Activated CD8-positive, alpha-beta memory T cell treated with anti-CD3 and anti-CD28 coated beads, Interleukin-2, amount 10 ng/mL, durations not matched to agents 7 days and 5 days (primary cell): ENCODE data around the gene STOM. TPM values are rescaled to one million over a fixed set of nuclear protein-coding genes. Genes with fewer than 3 reads are reported as not detected.
A peak's percentile ranks its signal among the peaks of the same experiment; 100 is the strongest.

Experiments used
- ATAC-seq: fragments of 150-1000 bp; cut with Tn5 transposase; one replicate; pipeline ENCODE4 v1.10.0; 2021; ENCODE audit warnings: moderate library complexity
- CTCF ChIA-PET: fragments of 350-600 bp; sonication (Branson Sonifier 250); formaldehyde crosslinking; loops from one replicate; lab custom pipeline; 2021; ENCODE audit warnings: antibody characterized with exemption; lab: Charles Lee
- DNase-seq: peaks from one replicate; pipeline ENCODE4 v3.0.0-alpha.2; 2020
- H3K27ac Mint-ChIP-seq: one replicate; pipeline ENCODE4 v1.8.0; 2021; ENCODE audit warnings: mild to moderate bottlenecking, mixed read lengths
- H3K27me3 Mint-ChIP-seq: one replicate; pipeline ENCODE4 v1.8.0; 2021; ENCODE audit warnings: mixed read lengths
- H3K36me3 Mint-ChIP-seq: one replicate; pipeline ENCODE4 v1.8.0; 2021; ENCODE audit warnings: mild to moderate bottlenecking, mixed read lengths
- H3K4me1 Mint-ChIP-seq: one replicate; pipeline ENCODE4 v1.8.0; 2021; ENCODE audit warnings: mixed read lengths
- H3K4me3 Mint-ChIP-seq: one replicate; pipeline ENCODE4 v1.8.0; 2021; ENCODE audit warnings: mild to moderate bottlenecking, moderate library complexity, mixed read lengths
- H3K9me3 Mint-ChIP-seq: one replicate; pipeline ENCODE4 v1.8.0; 2022; ENCODE audit warnings: low read depth, mixed read lengths
- total RNA-seq, 2 experiments: library from RNA; stranded (reverse); gene quantifications; one replicate each; pipeline ENCODE4 v1.2.3, GENCODE V29; 2021

The STOM gene
- total RNA-seq, 2 experiments from 2014 or later, result 93.1 to 131 TPM

DNA sequence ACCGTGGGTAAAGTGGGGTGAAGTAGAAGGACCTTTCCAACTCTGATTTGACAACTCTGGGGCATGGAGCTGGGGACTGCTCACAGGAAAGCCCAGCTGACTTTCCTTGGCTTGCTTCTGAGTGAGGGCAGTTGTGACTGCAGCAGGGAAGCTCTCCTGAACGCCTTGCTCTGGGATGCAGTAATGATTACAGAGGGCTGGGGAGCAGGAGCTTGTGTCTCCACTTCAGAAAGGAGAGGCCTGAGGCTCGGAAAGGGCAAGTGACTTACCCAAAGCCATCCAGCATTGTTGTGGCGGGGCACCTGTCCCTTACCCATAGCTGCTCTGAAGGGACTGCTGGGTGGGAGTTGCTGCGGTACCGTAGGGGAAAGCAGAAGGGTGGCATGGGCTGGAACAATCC, 60.9 kb downstream of the STOM start:
- DNase-seq, result no peak

DNA sequence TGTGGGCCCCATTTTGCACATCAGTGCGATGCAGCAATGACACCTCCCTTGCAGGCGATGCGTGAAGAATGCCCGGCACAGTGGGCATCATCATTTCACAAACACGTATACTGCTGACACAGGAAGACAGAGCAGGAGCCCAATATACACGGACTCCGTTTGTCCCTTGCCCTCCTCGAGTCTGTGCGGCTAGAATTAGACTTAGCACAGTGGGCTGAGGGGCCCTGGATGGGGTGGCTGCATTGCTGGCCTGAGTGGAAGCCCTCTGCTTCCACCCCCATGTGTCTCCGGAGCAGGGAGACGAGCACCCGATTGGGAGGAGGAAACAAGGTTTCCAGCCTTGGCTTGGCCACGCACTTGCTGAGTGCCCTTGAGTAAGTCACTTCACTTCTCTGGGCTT, 61.3 kb downstream of the STOM start:
- CTCF ChIA-PET, result interaction anchor here (0.5 to 1.7 kb wide), 5 partner anchors 9 to 91 kb away, joined by 3 to 9 read pairs (median 4); no protein-coding TSS in a partner anchor
- Mint-ChIP-seq H3K36me3 (no peaks in the 10 kb centered on the region), H3K4me3 (no peak overlapping the region), H3K4me1 (no peaks in the 10 kb centered on the region), H3K27me3 (no peaks in the 10 kb centered on the region), H3K9me3 (no peaks in the 10 kb centered on the region), H3K27ac (no peak overlapping the region)
- ATAC-seq, result no peak
- DNase-seq, result no peak

More for the DNA sequence above, 60.9 kb downstream of the STOM start:
- H3K4me1 Mint-ChIP-seq, result no peaks in the 10 kb centered on the region
- no peaks in the 10 kb centered on the region for H3K9me3 Mint-ChIP-seq
- CTCF ChIA-PET, result interaction anchor here (0.5 to 1.7 kb wide), 4 partner anchors 9 to 90 kb away, joined by 3 to 9 read pairs (median 4); no protein-coding TSS in a partner anchor
- ATAC-seq, result no peak
- no peaks in the 10 kb centered on the region for H3K27me3 Mint-ChIP-seq
- no peak overlapping the region for H3K4me3 Mint-ChIP-seq
- no peak overlapping the region for H3K27ac Mint-ChIP-seq
- H3K36me3 Mint-ChIP-seq, result no peaks in the 10 kb centered on the region

DNA sequence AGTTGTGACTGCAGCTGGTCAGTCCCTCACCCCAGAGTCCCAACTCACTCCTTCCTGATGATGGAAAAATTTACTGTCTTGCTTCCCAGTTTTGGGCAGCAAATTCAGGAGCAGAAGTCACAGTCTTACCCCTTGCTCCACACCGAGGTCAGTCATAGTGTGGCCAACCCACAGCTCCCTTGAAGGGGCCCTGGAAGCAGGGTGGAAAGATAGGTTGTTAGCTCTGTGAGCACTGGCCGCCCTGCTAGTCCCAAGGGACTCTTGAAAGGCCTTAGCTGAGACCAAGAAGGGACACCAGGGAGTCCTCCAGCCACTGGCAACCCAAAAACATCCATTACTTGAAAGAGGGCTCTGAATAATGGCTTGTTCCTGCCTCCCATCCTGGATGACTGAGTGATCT, 62.1 kb downstream of the STOM start:
- CTCF ChIA-PET, result interaction anchor here (1.6 to 3.6 kb wide), 2 partner anchors 9 to 12 kb away, joined by 3 to 12 read pairs; no protein-coding TSS in a partner anchor
- no peak for ATAC-seq
- no peak for DNase-seq
- Mint-ChIP-seq H3K4me1 (no peaks in the 10 kb centered on the region), H3K27ac (no peak overlapping the region), H3K4me3 (no peak overlapping the region), H3K36me3 (no peaks in the 10 kb centered on the region), H3K9me3 (no peaks in the 10 kb centered on the region), H3K27me3 (no peaks in the 10 kb centered on the region)

DNA sequence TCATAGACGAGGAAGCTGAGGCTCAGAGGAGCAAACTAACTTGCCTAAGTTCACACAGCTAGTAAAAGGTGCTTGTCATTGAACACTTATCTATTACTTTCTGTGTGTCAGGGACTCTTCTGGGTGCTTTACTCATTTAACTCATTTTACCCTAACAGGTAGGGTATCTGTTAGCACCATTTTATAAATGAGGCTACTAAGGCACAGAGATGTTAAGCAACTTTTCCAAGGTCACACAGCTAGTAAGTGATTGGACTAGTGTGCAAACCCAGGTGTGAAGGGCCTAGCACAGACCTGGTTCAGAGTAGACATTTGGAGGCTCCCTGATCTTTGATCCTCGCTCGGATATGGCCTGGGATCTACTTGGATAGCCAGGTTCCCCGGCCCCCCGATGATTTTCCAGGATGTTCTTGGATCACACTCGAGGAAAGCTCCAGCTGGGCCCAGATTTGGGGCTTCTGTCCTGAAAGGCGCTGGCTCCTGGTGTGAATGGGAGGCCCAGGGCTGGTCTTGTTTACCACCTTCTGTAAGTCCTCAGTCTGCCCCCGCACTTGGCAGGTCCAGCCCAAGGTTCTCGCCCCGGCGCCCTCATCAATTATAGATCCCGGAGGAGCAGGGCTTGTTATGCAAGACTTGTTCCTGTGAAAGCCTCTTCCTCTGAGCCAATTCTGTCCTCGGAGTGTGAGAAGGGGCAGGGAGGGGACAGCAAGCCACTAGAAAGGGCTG, 64.6 kb downstream of the STOM start:
- CTCF ChIA-PET, result interaction anchor here (0.8 to 3.6 kb wide), 4 partner anchors 15 to 104 kb away, joined by 3 to 12 read pairs (median 4); partner anchors contain the start of gene RAB14
- ATAC-seq (no peak), DNase-seq (no peak)
- Mint-ChIP-seq H3K9me3 (no peaks in the 10 kb centered on the region), H3K4me1 (peaks cover under 1% of the 10 kb centered on the region), H3K27me3 (peaks cover 5% of the 10 kb centered on the region), H3K36me3 (no peaks in the 10 kb centered on the region), H3K27ac (no peak overlapping the region), H3K4me3 (no peak overlapping the region)

DNA sequence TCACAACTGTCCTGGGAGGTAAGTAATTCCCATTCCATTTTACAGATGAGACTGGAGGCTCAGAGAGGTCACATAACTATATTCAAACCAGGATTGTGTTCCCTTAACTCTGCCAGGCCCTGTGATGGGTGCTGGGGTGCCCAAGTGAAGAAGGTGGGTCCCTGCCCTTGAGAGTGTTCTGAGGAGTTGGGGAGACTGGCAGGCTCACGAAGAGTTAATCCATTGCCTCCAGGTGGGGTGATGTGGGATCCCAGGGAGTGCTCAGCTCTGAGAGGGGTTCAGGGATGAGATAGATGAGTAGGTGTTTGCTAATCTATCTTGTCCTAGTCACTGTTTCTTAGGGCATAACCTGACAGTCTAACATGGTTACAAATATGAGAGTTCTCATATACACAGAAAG, 65.3 kb downstream of the STOM start:
- H3K27ac Mint-ChIP-seq, result no peak overlapping the region
- H3K27me3 Mint-ChIP-seq, result peaks cover 11% of the 10 kb centered on the region
- CTCF ChIA-PET, result interaction anchor here (0.7 to 3.6 kb wide), 5 partner anchors 8 to 103 kb away, joined by 3 to 12 read pairs (median 3); partner anchors contain the start of gene RAB14
- no peak for DNase-seq
- no peaks in the 10 kb centered on the region for H3K36me3 Mint-ChIP-seq
- H3K4me1 Mint-ChIP-seq, result peaks cover 6% of the 10 kb centered on the region
- no peak overlapping the region for H3K4me3 Mint-ChIP-seq
- H3K9me3 Mint-ChIP-seq, result no peaks in the 10 kb centered on the region
- no peak for ATAC-seq

DNA sequence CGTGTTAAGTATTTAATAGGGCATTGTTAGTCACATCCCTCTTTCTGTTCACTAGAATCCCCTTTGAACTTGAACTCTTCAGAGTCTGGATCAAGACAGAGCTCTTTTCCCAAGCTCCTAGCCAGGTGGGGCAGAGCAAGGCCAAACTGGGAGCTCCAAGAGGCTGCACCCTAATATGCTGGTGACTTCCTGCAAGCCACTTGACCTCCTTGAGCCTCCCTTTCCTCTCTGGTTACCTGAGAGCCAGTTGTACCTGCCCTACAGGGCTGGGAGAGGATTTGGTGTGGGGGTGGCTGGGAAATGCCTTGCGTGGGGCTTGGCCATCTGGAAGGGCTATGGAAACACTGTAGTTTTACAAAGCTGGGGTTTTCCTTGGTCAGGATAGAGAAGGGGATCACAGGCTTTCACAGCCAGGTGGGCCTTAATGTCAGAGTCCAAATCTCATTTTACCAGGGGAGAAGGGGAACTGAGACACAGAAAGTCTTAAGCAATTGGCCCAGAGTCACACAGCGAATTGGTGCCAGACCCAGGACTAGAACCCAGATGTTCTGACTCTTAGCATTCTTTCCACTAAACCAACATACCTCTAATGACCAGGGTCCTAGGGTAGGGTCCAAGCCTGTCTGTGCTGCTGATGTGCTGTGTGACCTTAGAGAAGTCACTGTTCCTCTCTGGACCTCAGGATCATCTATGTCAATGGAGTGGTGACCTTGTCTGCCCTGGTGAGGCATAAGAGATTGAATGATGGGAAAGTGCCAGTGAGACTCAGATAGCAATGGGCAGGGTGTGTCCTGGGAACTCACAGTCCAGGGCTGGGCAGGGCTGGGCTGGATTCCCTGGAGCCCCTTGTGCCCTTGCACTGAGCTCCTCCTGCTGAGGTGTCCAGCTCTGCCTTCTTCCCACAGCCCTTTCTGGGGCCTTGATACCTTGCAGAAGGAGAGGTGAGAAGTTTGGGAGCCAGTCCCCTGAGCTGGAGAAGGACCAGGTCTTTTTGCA, 66.3 kb downstream of the STOM start:
- no peak for ATAC-seq
- peaks cover 17% of the 10 kb centered on the region for H3K27me3 Mint-ChIP-seq

DNA sequence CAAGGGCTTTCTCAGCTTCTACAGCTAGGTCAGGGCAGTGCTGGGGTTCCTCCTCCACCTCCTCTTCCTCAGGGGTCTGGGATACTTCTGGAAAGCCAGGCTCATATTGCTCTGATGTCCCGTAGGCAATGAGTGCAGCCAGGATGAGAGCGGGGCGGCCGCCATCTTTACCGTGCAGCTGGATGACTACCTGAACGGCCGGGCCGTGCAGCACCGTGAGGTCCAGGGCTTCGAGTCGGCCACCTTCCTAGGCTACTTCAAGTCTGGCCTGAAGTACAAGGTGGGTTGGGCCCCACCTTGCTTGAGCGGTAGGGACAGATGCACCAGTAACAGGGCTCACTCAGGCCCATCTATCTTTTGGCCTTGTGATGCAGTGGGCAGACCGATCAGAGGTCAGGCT, 67.3 kb downstream of the STOM start:
- Mint-ChIP-seq H3K9me3 (no peaks in the 10 kb centered on the region), H3K27me3 (peaks cover 24% of the 10 kb centered on the region), H3K4me1 (peaks cover 15% of the 10 kb centered on the region), H3K36me3 (peaks cover 1% of the 10 kb centered on the region), H3K27ac (no peak overlapping the region), H3K4me3 (no peak overlapping the region)
- ATAC-seq, result no peak
- CTCF ChIA-PET, result interaction anchor here (1.0 kb wide), 1 partner anchor 17 kb away, joined by 3 read pairs; no protein-coding TSS in a partner anchor
- DNase-seq, result no peak

More for the DNA sequence above, 66.3 kb downstream of the STOM start:
- H3K27ac Mint-ChIP-seq, result no peak overlapping the region
- no peak overlapping the region for H3K4me3 Mint-ChIP-seq
- H3K36me3 Mint-ChIP-seq, result peaks cover 1% of the 10 kb centered on the region
- DNase-seq, result no peak
- H3K4me1 Mint-ChIP-seq, result peaks cover 12% of the 10 kb centered on the region
- CTCF ChIA-PET, result interaction anchor here (0.7 to 1.3 kb wide), 4 partner anchors 9 to 102 kb away, joined by 3 to 4 read pairs (median 3); partner anchors contain the start of gene RAB14
- no peaks in the 10 kb centered on the region for H3K9me3 Mint-ChIP-seq

DNA sequence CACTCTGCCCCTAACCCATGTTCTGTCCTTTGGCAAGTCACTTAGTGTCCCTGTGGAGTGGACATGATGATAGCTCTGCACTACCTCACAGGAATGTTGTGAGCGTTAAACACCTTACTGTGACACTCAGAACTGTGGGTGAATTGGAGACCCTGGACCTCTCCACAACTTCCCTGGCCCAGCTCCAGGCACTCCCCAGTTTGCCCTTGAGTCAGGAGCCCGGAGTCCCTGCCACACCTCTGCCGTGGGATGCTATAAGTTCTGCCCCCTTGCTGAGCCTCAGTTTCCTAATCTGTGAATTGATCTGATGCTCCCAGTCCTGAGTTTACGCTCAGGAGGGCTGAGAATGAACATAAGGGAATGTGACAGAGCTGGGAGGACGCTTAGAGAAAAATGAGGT, 67.7 kb downstream of the STOM start:
- Mint-ChIP-seq H3K36me3 (peaks cover 1% of the 10 kb centered on the region), H3K4me3 (no peak overlapping the region), H3K9me3 (no peaks in the 10 kb centered on the region), H3K4me1 (peaks cover 15% of the 10 kb centered on the region), H3K27ac (no peak overlapping the region), H3K27me3 (peaks cover 24% of the 10 kb centered on the region)
- ATAC-seq (no peak), DNase-seq (no peak)
- CTCF ChIA-PET, result interaction anchor here (1.0 kb wide), 1 partner anchor 17 kb away, joined by 3 read pairs; no protein-coding TSS in a partner anchor

DNA sequence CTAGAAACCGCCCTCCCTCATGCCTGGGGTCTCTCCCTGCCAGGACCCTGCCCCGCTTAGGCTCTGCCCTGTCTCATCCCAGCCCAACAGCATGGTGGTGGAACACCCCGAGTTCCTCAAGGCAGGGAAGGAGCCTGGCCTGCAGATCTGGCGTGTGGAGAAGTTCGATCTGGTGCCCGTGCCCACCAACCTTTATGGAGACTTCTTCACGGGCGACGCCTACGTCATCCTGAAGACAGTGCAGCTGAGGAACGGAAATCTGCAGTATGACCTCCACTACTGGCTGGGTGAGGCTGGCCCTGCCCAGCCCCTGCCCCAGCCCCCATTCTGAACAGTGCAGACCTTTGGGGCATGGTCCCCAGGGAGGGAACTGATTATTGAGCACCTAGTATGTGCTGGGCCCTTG, 68.2 kb downstream of the STOM start:
- no peak for ATAC-seq
- Mint-ChIP-seq H3K27ac (no peak overlapping the region), H3K36me3 (peaks cover 1% of the 10 kb centered on the region), H3K9me3 (no peaks in the 10 kb centered on the region), H3K27me3 (peaks cover 24% of the 10 kb centered on the region), H3K4me1 (peaks cover 15% of the 10 kb centered on the region), H3K4me3 (no peak overlapping the region)
- CTCF ChIA-PET, result no interaction called here
- DNase-seq, result no peak

DNA sequence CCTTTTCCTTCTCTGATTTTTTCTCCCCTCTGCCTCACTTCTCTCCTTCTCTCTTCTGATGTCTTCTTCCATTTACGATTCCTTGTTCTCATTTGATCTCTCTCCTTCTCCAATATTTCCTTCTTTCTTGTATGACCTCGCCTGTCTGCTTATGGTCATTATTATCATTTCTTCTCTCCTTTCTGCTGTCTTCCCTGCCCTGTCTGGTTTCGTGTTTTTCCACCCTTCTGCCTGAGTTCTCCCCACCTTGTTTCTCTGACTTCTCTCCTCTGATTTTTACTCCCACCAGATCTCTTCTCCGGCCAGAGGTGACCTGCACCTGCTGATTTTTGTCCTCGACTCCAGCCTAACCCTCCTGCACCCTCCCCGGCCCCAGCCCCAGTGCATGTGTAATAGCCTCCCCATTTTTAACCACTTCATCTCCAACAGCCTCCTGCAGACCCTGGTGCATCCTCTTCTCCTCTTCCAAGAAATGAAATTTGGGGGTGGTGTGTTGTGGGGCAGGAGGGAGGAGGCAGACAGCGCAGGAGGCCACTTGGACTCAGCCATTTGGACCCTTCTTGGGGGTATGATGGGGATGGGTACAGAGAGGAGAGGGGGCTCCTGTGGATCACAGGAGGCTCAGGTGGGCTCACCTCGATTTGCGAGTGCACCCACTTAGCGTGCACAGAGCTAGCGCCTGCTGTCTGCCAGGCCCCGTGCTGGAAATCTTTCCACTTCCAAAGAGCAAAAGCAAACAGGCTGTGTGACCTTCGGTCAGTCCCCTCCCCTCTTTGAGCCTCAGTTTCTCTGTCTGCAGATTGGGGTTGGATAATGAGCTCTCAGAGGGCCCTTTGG, 69.5 kb downstream of the STOM start:
- DNase-seq (no peak), ATAC-seq (no peak)

DNA sequence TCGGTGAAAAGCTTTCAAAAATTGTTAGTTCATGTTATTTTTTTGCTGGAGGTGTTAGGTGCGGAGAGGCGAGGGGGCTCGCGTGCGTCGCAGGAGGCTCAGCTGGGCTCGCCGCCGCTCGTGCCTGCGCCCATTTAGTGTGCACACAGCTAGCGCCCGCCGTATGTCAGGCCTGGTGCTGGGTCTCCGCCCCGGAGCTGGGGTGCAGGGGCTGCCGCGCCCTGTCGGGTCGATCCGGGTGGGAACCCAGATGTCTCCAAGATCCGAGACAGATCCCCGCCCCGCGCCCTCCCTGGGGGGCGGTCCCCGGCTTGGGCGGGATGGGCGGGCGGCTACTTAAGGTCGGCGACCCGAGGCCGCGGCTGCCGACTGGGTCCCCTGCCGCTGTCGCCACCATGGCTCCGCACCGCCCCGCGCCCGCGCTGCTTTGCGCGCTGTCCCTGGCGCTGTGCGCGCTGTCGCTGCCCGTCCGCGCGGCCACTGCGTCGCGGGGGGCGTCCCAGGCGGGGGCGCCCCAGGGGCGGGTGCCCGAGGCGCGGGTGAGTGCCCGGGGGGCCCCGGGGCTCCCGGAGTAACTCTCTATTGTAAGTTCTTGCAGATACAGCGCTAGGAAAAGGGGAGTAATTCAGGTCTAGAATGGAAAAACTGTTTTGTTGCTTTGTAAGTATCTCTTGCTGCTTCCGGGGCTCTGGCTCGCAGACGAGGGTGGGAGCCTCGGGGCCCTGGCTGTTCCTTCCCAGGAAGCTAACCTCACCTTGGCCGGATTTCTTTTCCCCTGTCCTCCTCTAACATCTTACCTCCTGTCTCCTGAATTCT, 70.4 kb downstream of the STOM start:
- Mint-ChIP-seq H3K4me3 (peak overlapping the region; percentile 72), H3K4me1 (peaks cover 15% of the 10 kb centered on the region), H3K27ac (peak overlapping the region; percentile 3), H3K27me3 (peaks cover 24% of the 10 kb centered on the region), H3K9me3 (no peaks in the 10 kb centered on the region), H3K36me3 (peaks cover 1% of the 10 kb centered on the region)
- CTCF ChIA-PET, result interaction anchor here (1.1 to 1.8 kb wide), 5 partner anchors 8 to 87 kb away, joined by 3 to 11 read pairs (median 4); partner anchors contain the start of gene GSN
- DNase-seq (no peak), ATAC-seq (peak; percentile 71)

More for the DNA sequence above, 69.5 kb downstream of the STOM start:
- peak overlapping the region; percentile 3 for H3K27ac Mint-ChIP-seq
- peaks cover 24% of the 10 kb centered on the region for H3K27me3 Mint-ChIP-seq
- CTCF ChIA-PET, result interaction anchor here (0.7 to 1.8 kb wide), 3 partner anchors 20 to 150 kb away, joined by 3 to 11 read pairs (median 3); no protein-coding TSS in a partner anchor
- H3K4me1 Mint-ChIP-seq, result peaks cover 15% of the 10 kb centered on the region
- peak overlapping the region; percentile 72 for H3K4me3 Mint-ChIP-seq
- no peaks in the 10 kb centered on the region for H3K9me3 Mint-ChIP-seq
- peaks cover 1% of the 10 kb centered on the region for H3K36me3 Mint-ChIP-seq
